Coronary artery (tissue), 2 donors: ENCODE results near the gene SETMAR.
"Not testable (repeated sequence)": the region's sequence is repeated elsewhere in the genome, so short reads cannot be mapped to it uniquely, and the experiment has no call there.

ENCODE experiments used
- DNase-seq: peaks from one replicate; pipeline ENCODE4 v3.0.0-alpha.2; 2017; ENCODE audit warnings: low spot score
- H3K27ac ChIP-seq, 2 donors: fragments of 200-600 bp; sonication (generic); one replicate each; pipeline ENCODE4 v1.5.1; 2016 to 2019
- H3K4me3 ChIP-seq: fragments of 200-600 bp; sonication (generic); 2 replicates; pipeline ENCODE4 v1.5.1; 2016; ENCODE audit warnings: mild to moderate bottlenecking, moderate library complexity
- TF ChIP-seq, protein P1 (sequence below): fragments of 200-600 bp; sonication (generic); IDR thresholded peaks from one replicate; pipeline ENCODE4 v1.5.1; 2019; ENCODE audit warnings: antibody characterized with exemption

Gene SETMAR

DNA sequence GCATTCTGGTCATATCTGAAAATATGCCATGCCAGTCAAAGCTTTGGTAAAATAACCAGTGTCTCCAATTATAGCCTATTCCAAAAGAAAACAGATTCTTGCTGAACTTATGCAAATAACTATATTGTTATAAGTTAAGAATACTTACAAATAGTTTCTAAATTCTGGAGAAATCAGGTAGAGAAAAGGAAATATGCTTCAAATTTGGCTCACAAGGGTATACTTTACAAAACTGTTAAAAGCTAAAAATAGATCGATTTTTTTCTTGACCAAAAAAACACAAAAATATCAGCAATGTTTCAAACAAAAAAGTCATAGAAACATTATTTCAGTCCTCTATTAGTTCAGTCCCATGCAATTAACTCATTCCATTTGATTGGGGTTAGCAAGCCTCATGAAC, 23.7 kb downstream of the SETMAR start:
- no peak overlapping the region for H3K27ac ChIP-seq
- H3K4me3 ChIP-seq = no peak overlapping the region
- TF ChIP-seq, protein P1, sequence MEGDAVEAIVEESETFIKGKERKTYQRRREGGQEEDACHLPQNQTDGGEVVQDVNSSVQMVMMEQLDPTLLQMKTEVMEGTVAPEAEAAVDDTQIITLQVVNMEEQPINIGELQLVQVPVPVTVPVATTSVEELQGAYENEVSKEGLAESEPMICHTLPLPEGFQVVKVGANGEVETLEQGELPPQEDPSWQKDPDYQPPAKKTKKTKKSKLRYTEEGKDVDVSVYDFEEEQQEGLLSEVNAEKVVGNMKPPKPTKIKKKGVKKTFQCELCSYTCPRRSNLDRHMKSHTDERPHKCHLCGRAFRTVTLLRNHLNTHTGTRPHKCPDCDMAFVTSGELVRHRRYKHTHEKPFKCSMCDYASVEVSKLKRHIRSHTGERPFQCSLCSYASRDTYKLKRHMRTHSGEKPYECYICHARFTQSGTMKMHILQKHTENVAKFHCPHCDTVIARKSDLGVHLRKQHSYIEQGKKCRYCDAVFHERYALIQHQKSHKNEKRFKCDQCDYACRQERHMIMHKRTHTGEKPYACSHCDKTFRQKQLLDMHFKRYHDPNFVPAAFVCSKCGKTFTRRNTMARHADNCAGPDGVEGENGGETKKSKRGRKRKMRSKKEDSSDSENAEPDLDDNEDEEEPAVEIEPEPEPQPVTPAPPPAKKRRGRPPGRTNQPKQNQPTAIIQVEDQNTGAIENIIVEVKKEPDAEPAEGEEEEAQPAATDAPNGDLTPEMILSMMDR = no peak
- no peak for DNase-seq

DNA sequence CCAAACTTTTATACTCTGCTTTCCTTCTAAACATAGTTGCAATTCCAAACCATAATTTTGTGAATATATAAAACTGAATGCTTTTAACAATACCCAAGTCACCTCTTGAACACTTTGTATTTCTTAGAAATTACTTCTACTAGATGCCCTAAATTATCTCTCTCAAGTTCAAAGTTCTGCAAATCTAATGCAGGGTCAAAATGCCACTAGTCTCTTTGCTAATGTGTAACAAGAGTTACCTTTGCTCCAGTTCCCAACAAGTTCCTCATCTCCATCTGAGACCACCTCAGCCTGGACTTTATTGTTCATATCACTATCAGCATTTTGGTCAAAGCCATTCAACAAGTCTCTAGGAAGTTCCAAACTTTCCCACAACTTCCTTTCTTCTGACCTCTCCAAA, 26.6 kb downstream of the SETMAR start:
- DNase-seq, H3K27ac ChIP-seq, H3K4me3 ChIP-seq: not testable (repeated sequence)

DNA sequence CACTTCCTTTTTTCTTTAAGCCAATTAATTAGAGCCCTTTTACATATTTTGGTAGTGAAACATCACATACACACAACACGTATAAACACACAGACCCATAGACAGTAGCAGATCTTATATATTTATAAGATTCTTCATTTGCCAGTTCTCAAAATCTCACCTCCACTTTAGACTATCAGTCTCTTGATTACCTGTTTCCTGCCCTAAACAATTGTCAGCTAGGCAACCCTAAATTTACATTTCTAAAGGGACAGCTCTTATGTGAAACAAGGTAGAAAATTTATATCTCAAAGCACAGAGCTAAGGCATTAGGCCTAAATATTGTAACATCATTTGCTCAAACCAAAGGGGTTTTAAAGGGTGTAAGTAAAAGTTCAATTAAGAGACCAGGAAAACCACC, 28.9 kb downstream of the SETMAR start:
- Histone ChIP-seq H3K27ac (no peak overlapping the region), H3K4me3 (no peak overlapping the region)
- TF ChIP-seq, protein P1 = no peak
- no peak for DNase-seq

DNA sequence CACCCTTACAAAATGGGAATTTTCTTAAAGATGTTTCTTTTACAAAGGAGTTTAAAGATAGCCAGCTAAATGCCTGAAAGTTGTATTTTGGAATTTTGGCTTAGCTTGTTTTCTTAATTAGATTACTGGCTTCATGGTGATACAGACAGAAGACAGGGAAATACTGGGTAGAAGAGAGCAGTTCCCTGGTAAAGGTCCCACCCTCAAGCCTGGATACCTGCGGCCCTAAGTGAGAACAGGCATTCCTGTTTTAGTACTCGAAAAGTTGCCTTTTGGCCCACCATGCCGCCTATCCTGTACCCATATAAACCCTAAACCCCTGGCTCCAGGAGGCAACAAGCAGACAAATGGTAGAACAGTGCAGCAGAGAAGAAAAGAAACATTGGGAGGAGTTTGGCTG, 29.4 kb downstream of the SETMAR start:
- TF ChIP-seq, protein P1 = no peak
- no peak overlapping the region for H3K27ac ChIP-seq
- DNase-seq = no peak
- H3K4me3 ChIP-seq = no peak overlapping the region

DNA sequence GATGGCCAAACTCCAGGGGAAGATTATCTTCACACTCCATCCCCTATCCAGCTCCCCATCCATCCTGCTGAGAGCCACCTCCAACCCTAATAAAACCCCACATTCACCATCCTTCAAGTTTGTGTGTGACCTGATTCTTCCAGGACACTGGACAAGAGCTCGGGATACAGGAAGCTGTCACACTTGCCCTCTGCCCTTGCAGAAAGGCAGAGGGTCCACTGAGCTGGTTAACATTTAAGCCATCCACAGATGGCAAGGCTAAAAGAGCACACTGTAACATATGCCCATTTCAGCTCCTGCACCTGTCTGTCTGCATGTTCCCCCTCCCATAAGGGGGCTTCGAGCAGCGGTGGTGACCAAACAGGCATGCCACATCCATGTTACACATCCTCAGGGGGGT, 29.8 kb downstream of the SETMAR start:
- no peak for DNase-seq
- TF ChIP-seq, protein P1 = no peak
- no peak overlapping the region for H3K4me3 ChIP-seq
- no peak overlapping the region for H3K27ac ChIP-seq

DNA sequence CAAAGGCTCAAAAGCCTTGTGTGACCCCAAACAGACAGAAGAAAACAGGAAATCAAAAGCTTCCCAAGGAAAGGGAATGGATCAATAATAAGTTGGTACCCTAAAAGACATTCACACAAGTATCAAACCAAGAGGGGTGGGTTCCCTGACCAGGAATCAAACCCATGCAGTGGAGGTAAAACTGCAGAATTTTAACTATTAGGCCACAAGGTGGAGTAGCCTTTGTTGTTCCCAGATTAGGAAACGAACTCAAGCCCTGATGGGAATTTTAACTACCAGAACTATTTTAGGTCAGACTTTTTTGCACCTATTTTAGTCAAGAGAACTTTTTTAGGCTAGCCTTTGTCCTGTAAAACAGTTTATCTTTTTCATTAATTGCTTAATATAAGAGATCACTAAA, 31.4 kb downstream of the SETMAR start:
- TF ChIP-seq, protein P1 = no peak
- Histone ChIP-seq H3K4me3 (no peak overlapping the region), H3K27ac (no peak overlapping the region)
- no peak for DNase-seq

DNA sequence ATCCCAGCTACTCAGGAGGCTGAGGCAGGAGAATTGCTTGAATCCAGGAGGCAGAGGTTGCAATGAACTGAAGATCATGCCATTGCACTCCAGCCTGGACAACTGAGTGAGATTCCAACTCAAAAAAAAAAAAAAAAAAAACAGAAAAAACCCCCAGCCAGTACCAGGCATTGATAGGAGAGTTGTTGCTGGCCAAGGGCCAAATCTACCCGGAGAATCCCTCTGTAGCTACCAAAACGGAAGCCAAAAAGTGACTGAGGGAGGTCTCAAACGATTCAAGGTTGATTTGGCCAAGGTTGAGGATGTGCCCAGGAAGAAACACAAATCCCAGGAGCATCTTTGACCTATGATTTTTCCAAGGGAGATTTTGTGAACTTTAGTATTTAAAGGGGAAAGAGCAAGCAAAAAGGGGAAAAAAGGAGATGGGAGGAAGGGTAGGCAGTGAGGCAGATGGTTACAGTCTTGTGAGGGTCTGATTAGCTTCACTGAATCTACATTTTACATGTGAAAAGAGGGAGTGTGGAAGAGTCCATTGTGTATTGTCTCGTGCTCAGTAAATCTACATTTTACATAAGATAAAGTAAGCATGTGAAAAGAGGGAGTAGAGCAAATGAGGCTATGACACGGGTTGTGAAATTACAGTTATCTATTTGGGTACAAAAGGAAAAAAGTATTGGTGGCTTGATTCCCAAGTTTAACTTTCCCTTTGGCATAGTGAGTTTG, 32.8 kb downstream of the SETMAR start:
- no peak for DNase-seq
- TF ChIP-seq, protein P1 = no peak
- no peak overlapping the region for H3K4me3 ChIP-seq
- no peak overlapping the region for H3K27ac ChIP-seq
